ENCODE measurements around the gene ASB16.

Gene ASB16

DNA sequence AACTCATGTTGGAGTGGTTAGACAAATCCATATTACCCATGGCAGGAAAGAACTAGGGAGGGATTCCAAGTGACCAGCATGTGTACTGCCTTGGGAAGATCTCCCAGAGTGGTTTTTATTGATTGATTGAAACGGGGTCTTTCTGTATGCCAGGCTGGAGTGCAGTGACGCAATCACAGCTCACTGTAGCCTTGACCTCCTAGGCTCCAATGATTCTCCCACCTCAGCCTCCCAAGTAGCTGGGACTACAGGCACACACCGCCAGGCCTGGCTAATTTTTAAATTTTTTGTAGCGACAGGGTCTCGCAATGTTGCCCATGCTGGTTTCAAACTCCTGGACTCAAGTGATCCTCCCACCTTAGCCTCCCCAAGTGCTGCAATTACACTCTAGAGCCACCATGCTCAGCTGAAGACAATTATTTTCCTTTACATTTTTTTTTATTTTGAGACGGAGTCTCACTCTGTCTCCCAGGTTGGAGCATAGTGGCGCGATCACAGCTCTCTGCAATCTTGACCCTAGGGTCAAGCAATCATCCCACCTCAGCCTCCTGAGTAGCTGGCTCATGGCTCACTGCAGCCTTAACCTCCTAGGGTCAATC is 13.8 kb downstream of the ASB16 start:
- no peak overlapping the region for H2BK120ac ChIP-seq (ENCODE audit: low read depth, low read length)
- no peak overlapping the region for H3K4me2 ChIP-seq (ENCODE audit: low read length)
- no peak overlapping the region for H3K23ac ChIP-seq (ENCODE audit: low read length)
- no peaks in the 10 kb centered on the region for H3K27me3 ChIP-seq (ENCODE audit: insufficient read depth, low read length, poor library complexity)
- peaks cover 14% of the 10 kb centered on the region for H3K79me1 ChIP-seq (ENCODE audit: low read length)
- no peak overlapping the region for H3K9ac ChIP-seq (ENCODE audit: low read length)
- peaks cover 2% of the 10 kb centered on the region for H3K4me1 ChIP-seq (ENCODE audit: control insufficient read depth, low read depth, low read length)
- peak overlapping the region; percentile 46 for H3K56ac ChIP-seq (ENCODE audit: low read length)
- no peak overlapping the region for H4K8ac ChIP-seq (ENCODE audit: low read depth, low read length)
- H2AK5ac ChIP-seq (ENCODE audit: low read length), result no peak overlapping the region
- H3K36me3 ChIP-seq (ENCODE audit: control insufficient read depth, insufficient read depth, low read length), result peaks cover under 1% of the 10 kb centered on the region
- no peak overlapping the region for H2BK5ac ChIP-seq (ENCODE audit: low read length)
- no peak overlapping the region for H3K4me3 ChIP-seq (ENCODE audit: low read length)
- DNase-seq, result no peak
- peaks cover 26% of the 10 kb centered on the region for H3K79me2 ChIP-seq (ENCODE audit: control insufficient read depth, insufficient read depth, low read length)
- no peak overlapping the region for H3K27ac ChIP-seq (ENCODE audit: low read depth, low read length)
- H4K5ac ChIP-seq (ENCODE audit: low read length), result no peak overlapping the region
- no peak overlapping the region for H3K4ac ChIP-seq (ENCODE audit: low read depth, low read length)
- H3K18ac ChIP-seq (ENCODE audit: low read length), result no peak overlapping the region
- no peak overlapping the region for H2BK15ac ChIP-seq (replicated peaks; ENCODE audit: low read depth)
- no CpG with 5 or more reads among the region's 8 CpGs for WGBS (ENCODE audit: extremely low coverage, insufficient coverage, low lambda C conversion rate)

DNA sequence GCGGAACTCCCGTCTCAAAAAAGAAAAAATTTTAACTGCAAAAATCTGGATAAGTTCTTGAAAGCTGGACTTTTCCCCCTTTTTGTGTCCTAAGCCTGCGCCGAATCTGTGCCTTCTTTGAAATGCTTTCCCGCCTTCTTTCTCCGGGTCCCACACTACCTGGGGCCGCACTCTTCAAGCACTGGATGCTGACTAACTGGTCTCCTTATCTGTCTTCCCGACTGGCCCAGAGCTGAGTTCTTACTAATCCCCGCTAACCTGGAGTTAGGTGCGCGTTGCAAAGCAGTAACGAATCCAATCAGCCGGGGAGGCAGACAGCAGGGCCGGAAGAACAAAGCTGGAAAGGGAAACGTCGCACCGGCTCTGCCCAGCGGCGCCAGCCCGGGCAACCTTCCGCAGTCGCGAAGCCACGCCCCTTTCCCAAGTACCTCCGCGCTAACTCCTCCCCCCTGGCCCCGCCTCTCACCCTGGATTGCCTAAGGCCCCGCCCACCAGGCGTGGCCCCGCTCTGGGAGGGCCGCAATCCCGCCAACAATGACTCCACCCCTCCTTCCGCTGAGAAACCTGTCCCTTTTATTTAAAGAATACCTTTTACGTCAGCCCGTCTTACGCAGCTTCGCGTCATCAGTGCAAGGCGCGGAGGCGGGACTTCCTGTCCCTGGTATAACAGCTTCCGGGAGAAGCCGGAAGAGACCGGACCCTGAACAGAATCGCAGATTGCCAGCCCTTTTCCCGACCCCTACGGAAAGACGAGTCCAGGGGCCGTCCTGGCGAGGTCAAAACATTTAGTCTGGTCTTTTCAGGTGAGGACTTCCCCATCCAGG is 16.0 kb downstream of the ASB16 start, which contains the start of gene TMUB2:
Gene TMUB2 (plus strand): TSS at position 666 of the 824 bp plus-strand sequence. CDS start 737 bp downstream, outside the sequence.
- H3K4me3 ChIP-seq (ENCODE audit: low read length), result peak within 1 kb of the TSS; percentile 94
- H4K5ac ChIP-seq (ENCODE audit: low read length), result peak within 1 kb of the TSS; percentile 96
- peak within 1 kb of the TSS; percentile 99 for H3K56ac ChIP-seq (ENCODE audit: low read length)
- peak within 1 kb of the TSS; percentile 41 for H3K4ac ChIP-seq (ENCODE audit: low read depth, low read length)
- H3K4me1 ChIP-seq (ENCODE audit: control insufficient read depth, low read depth, low read length), result peaks cover 2% of the 10 kb centered on the region
- peak within 1 kb of the TSS; percentile 69 for H2BK120ac ChIP-seq (ENCODE audit: low read depth, low read length)
- peaks cover 14% of the 10 kb centered on the region for H3K79me1 ChIP-seq (ENCODE audit: low read length)
- H2AK5ac ChIP-seq (ENCODE audit: low read length), result no peak within 1 kb of the TSS
- H4K8ac ChIP-seq (ENCODE audit: low read depth, low read length), result no peak within 1 kb of the TSS
- peak within 1 kb of the TSS; percentile 98 for H3K9ac ChIP-seq (ENCODE audit: low read length)
- peaks cover 26% of the 10 kb centered on the region for H3K79me2 ChIP-seq (ENCODE audit: control insufficient read depth, insufficient read depth, low read length)
- peak within 1 kb of the TSS; percentile 65 for H3K18ac ChIP-seq (ENCODE audit: low read length)
- peak within 1 kb of the TSS; percentile 55 for H3K4me2 ChIP-seq (ENCODE audit: low read length)
- WGBS (ENCODE audit: extremely low coverage, insufficient coverage, low lambda C conversion rate), result no CpG with 5 or more reads among the region's 50 CpGs
- peaks cover 4% of the 10 kb centered on the region for H3K36me3 ChIP-seq (ENCODE audit: control insufficient read depth, insufficient read depth, low read length)
- peak within 1 kb of the TSS; percentile 96 for H3K23ac ChIP-seq (ENCODE audit: low read length)
- DNase-seq, result peak; percentile 99
- no peaks in the 10 kb centered on the region for H3K27me3 ChIP-seq (ENCODE audit: insufficient read depth, low read length, poor library complexity)
- H2BK15ac ChIP-seq (replicated peaks; ENCODE audit: low read depth), result no peak within 1 kb of the TSS
- peak within 1 kb of the TSS; percentile 93 for H2BK5ac ChIP-seq (ENCODE audit: low read length)
- peak within 1 kb of the TSS; percentile 91 for H3K27ac ChIP-seq (ENCODE audit: low read depth, low read length)

- no CpG with 5 or more reads among the region's 32 CpGs for WGBS (ENCODE audit: extremely low coverage, insufficient coverage, low lambda C conversion rate)
- Histone ChIP-seq H2BK15ac (replicated peaks; ENCODE audit: low read depth) (no peak overlapping the region), H3K79me1 (ENCODE audit: low read length) (peaks cover 12% of the 10 kb centered on the region), H2BK120ac (ENCODE audit: low read depth, low read length) (peak overlapping the region; percentile 69), H4K5ac (ENCODE audit: low read length) (peak overlapping the region; percentile 96), H3K56ac (ENCODE audit: low read length) (peak overlapping the region; percentile 99), H3K36me3 (ENCODE audit: control insufficient read depth, insufficient read depth, low read length) (peaks cover 4% of the 10 kb centered on the region), H3K9ac (ENCODE audit: low read length) (peak overlapping the region; percentile 77), H3K27me3 (ENCODE audit: insufficient read depth, low read length, poor library complexity) (no peaks in the 10 kb centered on the region), H2AK5ac (ENCODE audit: low read length) (no peak overlapping the region), H3K4ac (ENCODE audit: low read depth, low read length) (peak overlapping the region; percentile 41), H3K79me2 (ENCODE audit: control insufficient read depth, insufficient read depth, low read length) (peaks cover 26% of the 10 kb centered on the region), H2BK5ac (ENCODE audit: low read length) (peak overlapping the region; percentile 93), H4K8ac (ENCODE audit: low read depth, low read length) (no peak overlapping the region), H3K4me2 (ENCODE audit: low read length) (peak overlapping the region; percentile 55), H3K27ac (ENCODE audit: low read depth, low read length) (peak overlapping the region; percentile 91), H3K18ac (ENCODE audit: low read length) (peak overlapping the region; percentile 65), H3K4me3 (ENCODE audit: low read length) (peak overlapping the region; percentile 55), H3K4me1 (ENCODE audit: control insufficient read depth, low read depth, low read length) (peaks cover 2% of the 10 kb centered on the region), H3K23ac (ENCODE audit: low read length) (peak overlapping the region; percentile 96)
- DNase-seq, result no peak
Observed at GRCh38 chr17:44187131-44187899, 16.8 kb downstream of the ASB16 start.

- H2BK5ac ChIP-seq (ENCODE audit: low read length), result no peak overlapping the region
- peaks cover 10% of the 10 kb centered on the region for H3K79me1 ChIP-seq (ENCODE audit: low read length)
- H3K4ac ChIP-seq (ENCODE audit: low read depth, low read length), result no peak overlapping the region
- H4K5ac ChIP-seq (ENCODE audit: low read length), result no peak overlapping the region
- WGBS (ENCODE audit: extremely low coverage, insufficient coverage, low lambda C conversion rate), result no CpG with 5 or more reads among the region's 12 CpGs
- no peak overlapping the region for H3K4me3 ChIP-seq (ENCODE audit: low read length)
- H3K9ac ChIP-seq (ENCODE audit: low read length), result no peak overlapping the region
- H4K8ac ChIP-seq (ENCODE audit: low read depth, low read length), result no peak overlapping the region
- DNase-seq, result no peak
- no peak overlapping the region for H2BK15ac ChIP-seq (replicated peaks; ENCODE audit: low read depth)
- no peak overlapping the region for H2AK5ac ChIP-seq (ENCODE audit: low read length)
- no peak overlapping the region for H3K18ac ChIP-seq (ENCODE audit: low read length)
- peaks cover 24% of the 10 kb centered on the region for H3K79me2 ChIP-seq (ENCODE audit: control insufficient read depth, insufficient read depth, low read length)
- peaks cover 4% of the 10 kb centered on the region for H3K36me3 ChIP-seq (ENCODE audit: control insufficient read depth, insufficient read depth, low read length)
- no peak overlapping the region for H3K27ac ChIP-seq (ENCODE audit: low read depth, low read length)
- no peak overlapping the region for H3K4me2 ChIP-seq (ENCODE audit: low read length)
- H3K4me1 ChIP-seq (ENCODE audit: control insufficient read depth, low read depth, low read length), result peaks cover 4% of the 10 kb centered on the region
- no peak overlapping the region for H2BK120ac ChIP-seq (ENCODE audit: low read depth, low read length)
- no peaks in the 10 kb centered on the region for H3K27me3 ChIP-seq (ENCODE audit: insufficient read depth, low read length, poor library complexity)
- no peak overlapping the region for H3K23ac ChIP-seq (ENCODE audit: low read length)
- no peak overlapping the region for H3K56ac ChIP-seq (ENCODE audit: low read length)
Observed at GRCh38 chr17:44188576-44189403, 18.3 kb downstream of the ASB16 start.

DNA sequence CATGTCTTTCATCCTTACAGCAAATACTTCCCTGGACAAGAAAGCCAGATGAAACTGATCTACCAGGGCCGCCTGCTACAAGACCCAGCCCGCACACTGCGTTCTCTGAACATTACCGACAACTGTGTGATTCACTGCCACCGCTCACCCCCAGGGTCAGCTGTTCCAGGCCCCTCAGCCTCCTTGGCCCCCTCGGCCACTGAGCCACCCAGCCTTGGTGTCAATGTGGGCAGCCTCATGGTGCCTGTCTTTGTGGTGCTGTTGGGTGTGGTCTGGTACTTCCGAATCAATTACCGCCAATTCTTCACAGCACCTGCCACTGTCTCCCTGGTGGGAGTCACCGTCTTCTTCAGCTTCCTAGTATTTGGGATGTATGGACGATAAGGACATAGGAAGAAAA is 20.0 kb downstream of the ASB16 start:
- no peak overlapping the region for H3K4me3 ChIP-seq (ENCODE audit: low read length)
- no peak overlapping the region for H2BK15ac ChIP-seq (replicated peaks; ENCODE audit: low read depth)
- no peak overlapping the region for H2BK120ac ChIP-seq (ENCODE audit: low read depth, low read length)
- no peak overlapping the region for H4K8ac ChIP-seq (ENCODE audit: low read depth, low read length)
- H3K18ac ChIP-seq (ENCODE audit: low read length), result no peak overlapping the region
- H3K4me2 ChIP-seq (ENCODE audit: low read length), result no peak overlapping the region
- H2AK5ac ChIP-seq (ENCODE audit: low read length), result no peak overlapping the region
- no peak overlapping the region for H3K23ac ChIP-seq (ENCODE audit: low read length)
- H3K36me3 ChIP-seq (ENCODE audit: control insufficient read depth, insufficient read depth, low read length), result peaks cover 9% of the 10 kb centered on the region
- H3K27ac ChIP-seq (ENCODE audit: low read depth, low read length), result no peak overlapping the region
- peaks cover 11% of the 10 kb centered on the region for H3K79me2 ChIP-seq (ENCODE audit: control insufficient read depth, insufficient read depth, low read length)
- peaks cover 7% of the 10 kb centered on the region for H3K79me1 ChIP-seq (ENCODE audit: low read length)
- H3K4ac ChIP-seq (ENCODE audit: low read depth, low read length), result no peak overlapping the region
- no peak overlapping the region for H2BK5ac ChIP-seq (ENCODE audit: low read length)
- WGBS (ENCODE audit: extremely low coverage, insufficient coverage, low lambda C conversion rate), result no CpG with 5 or more reads among the region's 10 CpGs
- no peak overlapping the region for H3K9ac ChIP-seq (ENCODE audit: low read length)
- no peak overlapping the region for H3K56ac ChIP-seq (ENCODE audit: low read length)
- peaks cover 4% of the 10 kb centered on the region for H3K4me1 ChIP-seq (ENCODE audit: control insufficient read depth, low read depth, low read length)
- no peak overlapping the region for H4K5ac ChIP-seq (ENCODE audit: low read length)
- H3K27me3 ChIP-seq (ENCODE audit: insufficient read depth, low read length, poor library complexity), result no peaks in the 10 kb centered on the region
- no peak for DNase-seq

Data from mesendoderm (in vitro differentiated cells).